Suprapubic skin (tissue), 4 donors: ENCODE data around the gene PLA2G2D. TPM values are rescaled to one million over a fixed set of nuclear protein-coding genes. Genes with fewer than 3 reads are reported as not detected.

Experiments
- DNase-seq, 2 donors: peaks; one replicate each; pipeline ENCODE4 v3.0.0-alpha.2; 2019; ENCODE audit warnings: low spot score in 2 of 2
- H3K27ac ChIP-seq: fragments of 200-600 bp; sonication (generic); one replicate; pipeline ENCODE4 v1.5.1; 2019
- H3K27me3 ChIP-seq: fragments of 200-600 bp; sonication (generic); one replicate; pipeline ENCODE4 v1.5.1; 2019
- H3K36me3 ChIP-seq: fragments of 200-600 bp; sonication (generic); one replicate; pipeline ENCODE4 v1.5.1; 2019
- H3K4me1 ChIP-seq: fragments of 200-600 bp; sonication (generic); one replicate; pipeline ENCODE4 v1.5.1; 2019
- H3K4me3 ChIP-seq: fragments of 200-600 bp; sonication (generic); one replicate; pipeline ENCODE4 v1.5.1; 2019; ENCODE audit warnings: mild to moderate bottlenecking
- H3K9me3 ChIP-seq: fragments of 200-600 bp; sonication (generic); one replicate; pipeline ENCODE4 v1.5.1; 2019
- CTCF ChIP-seq, 2 donors: fragments of 200-600 bp in 1 of 2; fragments of 450-650 bp in 1 of 2; sonication (generic) in 1 of 2; IDR thresholded peaks; one replicate each; pipeline ENCODE4 v1.5.1; 2016 to 2019; ENCODE audit warnings: antibody characterized with exemption in 2 of 2, mild to moderate bottlenecking in 1 of 2, moderate library complexity in 1 of 2
- EP300 ChIP-seq: sonication (generic); formaldehyde crosslinking; IDR thresholded peaks from one replicate; pipeline ENCODE4 v1.6.1; 2017; ENCODE audit warnings: antibody characterized with exemption
- POLR2A ChIP-seq, 2 donors: fragments of 450-650 bp; IDR thresholded peaks; one replicate each; pipeline ENCODE4 v1.6.1; 2017; ENCODE audit warnings: antibody characterized with exemption in 2 of 2, mild to moderate bottlenecking in 2 of 2, moderate library complexity in 2 of 2
- POLR2AphosphoS5 ChIP-seq, 3 donors: sonication (generic); formaldehyde crosslinking; IDR thresholded peaks; one replicate each; pipeline ENCODE4 v1.6.1; 2017; ENCODE audit warnings: antibody characterized with exemption in 3 of 3
- WGBS: methylation state at CpG from one replicate; pipeline ENCODE4 v1.1.5; 2018; 5-methylcytosine and 5-hydroxymethylcytosine counted together
- total RNA-seq, 4 donors: library from RNA; depleted of rRNA; stranded (reverse); fragments of >200 nt; gene quantifications; one replicate each; pipeline ENCODE4 v1.1.0, GENCODE V29; 2016

PLA2G2D gene
- total RNA-seq, 4 donors from 2014 or later, result not detected

- Histone ChIP-seq H3K27ac (no peak overlapping the region), H3K9me3 (no peaks in the 10 kb centered on the region), H3K27me3 (no peaks in the 10 kb centered on the region), H3K4me3 (no peak overlapping the region), H3K4me1 (peaks cover 26% of the 10 kb centered on the region), H3K36me3 (no peaks in the 10 kb centered on the region)
- DNase-seq, result peak; percentile 52 to 56
- TF ChIP-seq POLR2A (IDR thresholded peaks at IDR 0.05), result no peak
- no peak for TF ChIP-seq POLR2AphosphoS5 (IDR thresholded peaks at IDR 0.05)
- TF ChIP-seq CTCF (IDR thresholded peaks at IDR 0.05), result no peak
- TF ChIP-seq EP300, result no peak
- 90% methylated on average over 8 of the region's 10 CpGs for WGBS
Measured at GRCh38 chr1:20126806-20127440, 7.6 kb upstream of the PLA2G2D start.

- no peaks in the 10 kb centered on the region for H3K27me3 ChIP-seq
- H3K36me3 ChIP-seq, result no peaks in the 10 kb centered on the region
- no peak overlapping the region for H3K4me3 ChIP-seq
- DNase-seq, result peak; percentile 40
- no peak overlapping the region for H3K27ac ChIP-seq
- no peaks in the 10 kb centered on the region for H3K9me3 ChIP-seq
- peaks cover 26% of the 10 kb centered on the region for H3K4me1 ChIP-seq
- WGBS, result 78% methylated on average over 7 of the region's 9 CpGs
- no peak for TF ChIP-seq POLR2AphosphoS5 (IDR thresholded peaks at IDR 0.05)
Measured at GRCh38 chr1:20126041-20126805, 6.9 kb upstream of the PLA2G2D start.

- no peaks in the 10 kb centered on the region for H3K27me3 ChIP-seq
- 40% methylated on average over 10 of the region's 10 CpGs for WGBS
- peak; percentile 55 to 61 for DNase-seq
Measured at GRCh38 chr1:20125100-20125499, 5.8 kb upstream of the PLA2G2D start.

GRCh38 chr1:20124456-20125057 is 5.2 kb upstream of the PLA2G2D start:
- Histone ChIP-seq H3K4me1 (peaks cover 26% of the 10 kb centered on the region), H3K27ac (peak overlapping the region; percentile 92), H3K4me3 (peak overlapping the region; percentile 22), H3K27me3 (no peaks in the 10 kb centered on the region), H3K9me3 (no peaks in the 10 kb centered on the region), H3K36me3 (no peaks in the 10 kb centered on the region)
- TF ChIP-seq POLR2AphosphoS5 (IDR thresholded peaks at IDR 0.05) (no peak), EP300 (no peak), CTCF (IDR thresholded peaks at IDR 0.05) (no peak), POLR2A (IDR thresholded peaks at IDR 0.05) (no peak)
- WGBS, result 38% methylated on average over 7 of the region's 7 CpGs
- DNase-seq, result peak; percentile 43 to 74

More at GRCh38 chr1:20125100-20125499, 5.8 kb upstream of the PLA2G2D start:
- Histone ChIP-seq H3K4me1 (peaks cover 26% of the 10 kb centered on the region), H3K9me3 (no peaks in the 10 kb centered on the region), H3K36me3 (no peaks in the 10 kb centered on the region), H3K27ac (peak overlapping the region; percentile 92), H3K4me3 (peak overlapping the region; percentile 22)
- TF ChIP-seq POLR2AphosphoS5 (IDR thresholded peaks at IDR 0.05) (peak in 1 of 3 donors; percentile 8), POLR2A (IDR thresholded peaks at IDR 0.05) (no peak)

GRCh38 chr1:20123722-20124455 is 4.6 kb upstream of the PLA2G2D start:
- TF ChIP-seq POLR2A (IDR thresholded peaks at IDR 0.05), result no peak
- TF ChIP-seq EP300, result no peak
- TF ChIP-seq CTCF (IDR thresholded peaks at IDR 0.05), result no peak
- no peak for TF ChIP-seq POLR2AphosphoS5 (IDR thresholded peaks at IDR 0.05)
- Histone ChIP-seq H3K4me3 (no peak overlapping the region), H3K4me1 (peaks cover 26% of the 10 kb centered on the region), H3K27ac (peak overlapping the region; percentile 92), H3K36me3 (no peaks in the 10 kb centered on the region), H3K27me3 (no peaks in the 10 kb centered on the region), H3K9me3 (no peaks in the 10 kb centered on the region)
- DNase-seq, result peak in 1 of 2 donors; percentile 42
- WGBS, result 62% methylated on average over 10 of the region's 10 CpGs
